H9 (cell line): ENCODE measurements around the gene MTA1. TPM values are rescaled to one million over a fixed set of nuclear protein-coding genes. Genes with fewer than 3 reads are reported as not detected.

Experiments used
- DNase-seq: peaks from one replicate; pipeline ENCODE4 v3.0.0-alpha.2; 2017
- H2AFZ ChIP-seq: one replicate; pipeline ENCODE4 v1.6.1; 2013; ENCODE audit warnings: mild to moderate bottlenecking, low read length, control low read depth, moderate library complexity
- H2AK5ac ChIP-seq: 2 replicates; pipeline ENCODE4 v1.6.1; 2013; ENCODE audit warnings: low read length, control low read depth, mixed read lengths; ENCODE audit not compliant: insufficient read length
- H2BK120ac ChIP-seq: one replicate; pipeline ENCODE4 v1.6.1; 2013; ENCODE audit warnings: low read depth, mild to moderate bottlenecking, low read length, control low read depth, inconsistent platforms; ENCODE audit not compliant: poor library complexity, severe bottlenecking
- H2BK12ac ChIP-seq: 2 replicates; pipeline ENCODE4 v1.6.1; 2013; ENCODE audit warnings: low read length, control low read depth, mixed read lengths, low read depth; ENCODE audit not compliant: insufficient read length
- H2BK15ac ChIP-seq: 2 replicates; pipeline ENCODE4 v1.6.1; 2013; ENCODE audit warnings: low read depth, low read length, control low read depth
- H2BK20ac ChIP-seq: one replicate; pipeline ENCODE4 v1.6.1; 2013; ENCODE audit warnings: low read depth, mild to moderate bottlenecking, low read length, control low read depth, inconsistent platforms; ENCODE audit not compliant: poor library complexity, severe bottlenecking
- H2BK5ac ChIP-seq: 2 replicates; pipeline ENCODE4 v1.6.1; 2013; ENCODE audit warnings: low read length, control low read depth, mixed read lengths; ENCODE audit not compliant: insufficient read length
- H3K14ac ChIP-seq: 2 replicates; pipeline ENCODE4 v1.6.1; 2013; ENCODE audit warnings: low read length, control low read depth; ENCODE audit not compliant: insufficient read depth
- H3K18ac ChIP-seq: 2 replicates; pipeline ENCODE4 v1.6.1; 2013; ENCODE audit warnings: low read depth, mild to moderate bottlenecking, mixed read lengths, low read length, control low read depth; ENCODE audit not compliant: insufficient read length
- H3K23ac ChIP-seq: 2 replicates; pipeline ENCODE4 v1.6.1; 2013; ENCODE audit warnings: low read length, control low read depth, mixed read lengths, low read depth; ENCODE audit not compliant: insufficient read length
- H3K23me2 ChIP-seq: 2 replicates; pipeline ENCODE4 v1.6.1; 2013; ENCODE audit warnings: low read depth, mild to moderate bottlenecking, mixed read lengths, low read length, control low read depth; ENCODE audit not compliant: insufficient read length, poor library complexity, severe bottlenecking
- H3K27ac ChIP-seq: 2 replicates; pipeline ENCODE4 v1.5.1; 2013; ENCODE audit warnings: low read length, control low read depth, mixed read lengths, low read depth; ENCODE audit not compliant: insufficient read length
- H3K27me3 ChIP-seq: 2 replicates; pipeline ENCODE4 v1.6.1; 2013; ENCODE audit warnings: low read length, control low read depth, inconsistent platforms; ENCODE audit not compliant: insufficient read depth
- H3K4ac ChIP-seq: 2 replicates; pipeline ENCODE4 v1.6.1; 2013; ENCODE audit warnings: low read depth, mild to moderate bottlenecking, control low read depth, inconsistent platforms, low read length, moderate library complexity
- H3K4me1 ChIP-seq: 2 replicates; pipeline ENCODE4 v1.6.1; 2013; ENCODE audit warnings: low read length, control low read depth, inconsistent platforms; ENCODE audit not compliant: insufficient read depth
- H3K4me2 ChIP-seq: 2 replicates; pipeline ENCODE4 v1.6.1; 2013; ENCODE audit warnings: low read length, control low read depth, mixed read lengths; ENCODE audit not compliant: insufficient read length, insufficient read depth
- H3K56ac ChIP-seq: 2 replicates; pipeline ENCODE4 v1.6.1; 2013; ENCODE audit warnings: low read depth, mild to moderate bottlenecking, mixed read lengths, low read length, control low read depth; ENCODE audit not compliant: insufficient read length
- H3K79me1 ChIP-seq: 2 replicates; pipeline ENCODE4 v1.6.1; 2013; ENCODE audit warnings: low read depth, mild to moderate bottlenecking, moderate library complexity, low read length, control low read depth, inconsistent platforms; ENCODE audit not compliant: insufficient read depth, poor library complexity, severe bottlenecking
- H3K79me2 ChIP-seq: 2 replicates; pipeline ENCODE4 v1.6.1; 2013; ENCODE audit warnings: low read length, control low read depth, inconsistent platforms; ENCODE audit not compliant: insufficient read depth
- H3K9ac ChIP-seq: 2 replicates; pipeline ENCODE4 v1.6.1; 2013; ENCODE audit warnings: low read length, control low read depth, mixed read lengths; ENCODE audit not compliant: insufficient read length; ENCODE audit errors: extremely low read depth
- H3K9me3 ChIP-seq: one replicate; pipeline ENCODE4 v1.6.1; 2013; ENCODE audit warnings: low read depth, low read length, inconsistent platforms; ENCODE audit not compliant: control insufficient read depth
- H3T11ph ChIP-seq: one replicate; pipeline ENCODE4 v1.6.1; 2013; ENCODE audit warnings: mild to moderate bottlenecking, low read length, control low read depth, inconsistent platforms
- H4K20me1 ChIP-seq: one replicate; pipeline ENCODE4 v1.6.1; 2013; ENCODE audit not compliant: control insufficient read depth, insufficient read length, insufficient read depth
- H4K5ac ChIP-seq: 2 replicates; pipeline ENCODE4 v1.6.1; 2013; ENCODE audit warnings: low read depth, mild to moderate bottlenecking, mixed read lengths, low read length, control low read depth; ENCODE audit not compliant: insufficient read length
- H4K8ac ChIP-seq: replicated peaks from 2 replicates; pipeline ENCODE4 v1.6.1; 2013; ENCODE audit warnings: low read length, control low read depth, mixed read lengths, low read depth; ENCODE audit not compliant: insufficient read length
- H4K91ac ChIP-seq: 2 replicates; pipeline ENCODE4 v1.6.1; 2013; ENCODE audit warnings: low read depth, mild to moderate bottlenecking, moderate library complexity, mixed read lengths, low read length, control low read depth; ENCODE audit not compliant: insufficient read length
- H3K27ac Mint-ChIP-seq, 3 experiments: 2 replicates in 2 of 3; 3 replicates in 1 of 3; pipeline ENCODE4 v1.8.0; 2020 to 2021; ENCODE audit warnings: mixed read lengths in 3 of 3, mild to moderate bottlenecking in 1 of 3, moderate library complexity in 1 of 3
- H3K27me3 Mint-ChIP-seq: 2 replicates; pipeline ENCODE4 v1.8.0; 2021; ENCODE audit warnings: low read depth, mild to moderate bottlenecking, moderate library complexity, mixed read lengths
- H3K36me3 Mint-ChIP-seq, 3 experiments: 2 replicates in 2 of 3; 3 replicates in 1 of 3; pipeline ENCODE4 v1.8.0; 2020 to 2021; ENCODE audit warnings: low read depth in 3 of 3, mixed read lengths in 3 of 3; ENCODE audit not compliant: insufficient read depth in 1 of 3
- H3K4me1 Mint-ChIP-seq, 2 experiments: 2 replicates each; pipeline ENCODE4 v1.8.0; 2020; ENCODE audit warnings: mixed read lengths in 2 of 2
- H3K4me3 Mint-ChIP-seq, 2 experiments: 2 replicates in 1 of 2; 3 replicates in 1 of 2; pipeline ENCODE4 v1.8.0; 2020 to 2021; ENCODE audit warnings: mild to moderate bottlenecking in 2 of 2, mixed read lengths in 2 of 2, moderate library complexity in 1 of 2
- H3K9me3 Mint-ChIP-seq, 2 experiments: 2 replicates in 1 of 2; 3 replicates in 1 of 2; pipeline ENCODE4 v1.8.0; 2020; ENCODE audit warnings: mild to moderate bottlenecking in 2 of 2, mixed read lengths in 2 of 2, moderate library complexity in 1 of 2
- WGBS: extraction: QIAGEN DNeasy Blood & Tissue Kit; methylation state at CpG from one replicate; pipeline ENCODE4 v1.1.7; 2013; ENCODE audit warnings: missing lambda C conversion rate, low lambda C conversion rate, mixed read lengths; ENCODE audit not compliant: insufficient read length; ENCODE audit errors: extremely low coverage; 5-methylcytosine and 5-hydroxymethylcytosine counted together
- total RNA-seq: library from RNA; stranded (reverse); gene quantifications from 2 replicates; pipeline ENCODE4 v1.2.1, GENCODE V29; 2021
- TF ChIP-seq, protein P1 (sequence below): fragments of 200-600 bp; sonication (generic); conservative IDR thresholded peaks from 3 replicates; pipeline ENCODE4 v1.8.0; 2021; ENCODE audit warnings: antibody characterized with exemption, mild to moderate bottlenecking

Gene MTA1
- total RNA-seq, 1 experiment from 2014 or later: 230 TPM

DNA sequence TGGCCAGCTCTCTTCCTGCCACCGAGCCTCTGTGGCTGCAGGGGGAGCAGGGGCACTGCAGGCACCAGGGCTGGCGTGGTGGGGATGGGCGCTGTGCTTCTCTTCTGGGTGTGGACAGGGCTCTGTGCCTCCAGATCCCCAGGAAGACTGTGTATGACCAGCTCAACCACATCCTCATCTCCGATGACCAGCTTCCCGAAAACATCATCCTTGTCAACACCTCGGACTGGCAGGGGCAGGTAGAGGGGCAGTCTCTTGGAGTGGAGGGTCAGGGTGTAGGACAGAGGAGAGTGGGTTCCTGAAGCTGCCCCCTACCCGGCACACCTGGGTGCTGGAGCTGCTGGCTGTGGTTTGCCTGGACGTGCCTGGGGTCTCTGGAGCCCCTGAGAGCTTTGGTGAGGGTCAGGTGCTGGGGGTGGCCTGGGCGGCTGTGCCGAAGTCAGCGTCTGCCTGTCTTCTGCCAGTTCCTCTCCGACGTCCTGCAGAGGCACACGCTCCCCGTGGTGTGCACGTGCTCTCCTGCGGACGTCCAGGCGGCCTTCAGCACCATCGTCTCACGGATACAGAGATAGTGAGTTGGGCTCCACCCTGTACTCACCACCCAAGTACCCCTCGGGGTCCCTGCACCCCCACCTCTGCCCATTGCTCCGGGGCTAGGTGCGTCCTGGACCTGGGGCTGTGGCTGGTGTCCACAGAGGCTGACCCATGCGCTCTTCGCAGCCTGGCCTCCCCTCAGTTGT lies 37.1 kb upstream of the MTA1 start:
- Mint-ChIP-seq H3K27ac (peak overlapping the region in 1 of 3 experiments; percentile 53; a peak in 1 of 7 replicates), H3K27me3 (no peaks in the 10 kb centered on the region), H3K4me3 (no peak overlapping the region), H3K9me3 (no peaks in the 10 kb centered on the region), H3K36me3 (peaks cover 10 to 21% (median 21%) of the 10 kb centered on the region in 3 experiments; a peak in 6 of 7 replicates), H3K4me1 (no peaks in the 10 kb centered on the region)
- H3K23me2 ChIP-seq: no peaks in the 10 kb centered on the region
- H3K79me2 ChIP-seq: no peaks in the 10 kb centered on the region
- H3K23ac ChIP-seq: no peak overlapping the region
- no peaks in the 10 kb centered on the region for H3K4me1 ChIP-seq
- no peak overlapping the region for H2AK5ac ChIP-seq
- H2BK12ac ChIP-seq: no peak overlapping the region
- H4K5ac ChIP-seq: no peak overlapping the region
- H3K9ac ChIP-seq: no peak overlapping the region
- H2BK120ac ChIP-seq: no peak overlapping the region
- no peak overlapping the region for H4K91ac ChIP-seq
- no peak overlapping the region for H3K4ac ChIP-seq
- no peak overlapping the region for H3K14ac ChIP-seq
- TF ChIP-seq, protein P1, sequence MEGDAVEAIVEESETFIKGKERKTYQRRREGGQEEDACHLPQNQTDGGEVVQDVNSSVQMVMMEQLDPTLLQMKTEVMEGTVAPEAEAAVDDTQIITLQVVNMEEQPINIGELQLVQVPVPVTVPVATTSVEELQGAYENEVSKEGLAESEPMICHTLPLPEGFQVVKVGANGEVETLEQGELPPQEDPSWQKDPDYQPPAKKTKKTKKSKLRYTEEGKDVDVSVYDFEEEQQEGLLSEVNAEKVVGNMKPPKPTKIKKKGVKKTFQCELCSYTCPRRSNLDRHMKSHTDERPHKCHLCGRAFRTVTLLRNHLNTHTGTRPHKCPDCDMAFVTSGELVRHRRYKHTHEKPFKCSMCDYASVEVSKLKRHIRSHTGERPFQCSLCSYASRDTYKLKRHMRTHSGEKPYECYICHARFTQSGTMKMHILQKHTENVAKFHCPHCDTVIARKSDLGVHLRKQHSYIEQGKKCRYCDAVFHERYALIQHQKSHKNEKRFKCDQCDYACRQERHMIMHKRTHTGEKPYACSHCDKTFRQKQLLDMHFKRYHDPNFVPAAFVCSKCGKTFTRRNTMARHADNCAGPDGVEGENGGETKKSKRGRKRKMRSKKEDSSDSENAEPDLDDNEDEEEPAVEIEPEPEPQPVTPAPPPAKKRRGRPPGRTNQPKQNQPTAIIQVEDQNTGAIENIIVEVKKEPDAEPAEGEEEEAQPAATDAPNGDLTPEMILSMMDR: no peak
- WGBS: no CpG with 5 or more reads among the region's 26 CpGs
- no peak overlapping the region for H2BK20ac ChIP-seq
- H3K4me2 ChIP-seq: no peak overlapping the region
- no peaks in the 10 kb centered on the region for H3K27me3 ChIP-seq
- H3K9me3 ChIP-seq: no peaks in the 10 kb centered on the region
- no peak overlapping the region for H3K56ac ChIP-seq
- no peak overlapping the region for H3K27ac ChIP-seq
- no peak overlapping the region for H2BK15ac ChIP-seq
- H3T11ph ChIP-seq: no peak overlapping the region
- no peak overlapping the region for H2BK5ac ChIP-seq
- no peak overlapping the region for H2AFZ ChIP-seq
- no peak overlapping the region for H3K18ac ChIP-seq
- DNase-seq: no peak
- H3K79me1 ChIP-seq: no peaks in the 10 kb centered on the region
- no peak overlapping the region for H4K8ac ChIP-seq
- no peaks in the 10 kb centered on the region for H4K20me1 ChIP-seq
